HG02970 (cell line): ENCODE measurements around the gene CPED1.
A peak's percentile ranks its signal among the peaks of the same experiment; 100 is the strongest.
"Not testable (repeated sequence)": the region's sequence is repeated elsewhere in the genome, so short reads cannot be mapped to it uniquely, and the experiment has no call there.

ENCODE experiments used
- ATAC-seq: cut with Tn5 transposase; IDR thresholded peaks from one replicate; pipeline ENCODE4 v1.9.1; 2021; ENCODE audit warnings: mild to moderate bottlenecking, moderate library complexity, moderate number of reproducible peaks; ENCODE audit not compliant: unreplicated experiment, low FRiP score

Gene CPED1

GRCh38 chr7:121119047-121119446 is 130.5 kb downstream of the CPED1 start:
- no peak for ATAC-seq

GRCh38 chr7:121123032-121123431 is 134.5 kb downstream of the CPED1 start:
- ATAC-seq: no peak

- not testable (repeated sequence) for ATAC-seq
These were observed 136.9 kb downstream of the CPED1 start for GRCh38 chr7:121125454-121125853.

GRCh38 chr7:121126201-121126600 is 137.7 kb downstream of the CPED1 start:
- ATAC-seq: no peak

GRCh38 chr7:121126801-121127534 is 138.5 kb downstream of the CPED1 start:
- ATAC-seq: no peak

- ATAC-seq: no peak
These were observed 144.4 kb downstream of the CPED1 start for GRCh38 chr7:121132940-121133339.

GRCh38 chr7:121133444-121133843 is 144.9 kb downstream of the CPED1 start:
- no peak for ATAC-seq

- no peak for ATAC-seq
These were observed 149.1 kb downstream of the CPED1 start for GRCh38 chr7:121137580-121137979.

- peak; percentile 99 for ATAC-seq
These were observed 149.9 kb downstream of the CPED1 start for GRCh38 chr7:121138262-121138933.

GRCh38 chr7:121139427-121139826 is 150.9 kb downstream of the CPED1 start:
- no peak for ATAC-seq

GRCh38 chr7:121140790-121141189 is 152.3 kb downstream of the CPED1 start:
- no peak for ATAC-seq

- no peak for ATAC-seq
These were observed 163.3 kb downstream of the CPED1 start for GRCh38 chr7:121151774-121152221.

- ATAC-seq: no peak
These were observed 164.9 kb downstream of the CPED1 start for GRCh38 chr7:121153411-121153810.

- no peak for ATAC-seq
These were observed 165.5 kb downstream of the CPED1 start for GRCh38 chr7:121153995-121154394.

GRCh38 chr7:121156825-121157224 is 168.3 kb downstream of the CPED1 start:
- no peak for ATAC-seq

- no peak for ATAC-seq
These were observed 168.8 kb downstream of the CPED1 start for GRCh38 chr7:121157341-121157751.

- ATAC-seq: no peak
These were observed 169.5 kb downstream of the CPED1 start for GRCh38 chr7:121157885-121158590.

GRCh38 chr7:121158665-121159064 is 170.2 kb downstream of the CPED1 start:
- no peak for ATAC-seq

- no peak for ATAC-seq
These were observed 171.0 kb downstream of the CPED1 start for GRCh38 chr7:121159553-121159952.

- ATAC-seq: no peak
These were observed 171.9 kb downstream of the CPED1 start for GRCh38 chr7:121160150-121161008.
